ENCODE results near the gene INVS.
"Not testable (repeated sequence)": the region's sequence is repeated elsewhere in the genome, so short reads cannot be mapped to it uniquely, and the experiment has no call there.

INVS gene

GRCh38 chr9:100063185-100063584 lies 35.9 kb upstream of the INVS start:
- TF ChIP-seq CTCF (conservative IDR thresholded peaks at IDR 0.05) = no peak
- H3K27ac ChIP-seq = no peak overlapping the region

- no peak overlapping the region for H3K27ac ChIP-seq
- TF ChIP-seq ZFX (IDR thresholded peaks at IDR 0.05) (no peak), CTCF (conservative IDR thresholded peaks at IDR 0.05) (no peak)
These were observed 34.0 kb upstream of the INVS start for GRCh38 chr9:100064872-100065581.

GRCh38 chr9:100066539-100066938 lies 32.5 kb upstream of the INVS start:
- no peak for TF ChIP-seq ZFX (IDR thresholded peaks at IDR 0.05)
- TF ChIP-seq CTCF (conservative IDR thresholded peaks at IDR 0.05) = no peak
- no peak overlapping the region for H3K27ac ChIP-seq

GRCh38 chr9:100067990-100068389 lies 31.1 kb upstream of the INVS start:
- not testable (repeated sequence) for H3K27ac ChIP-seq

- H3K27ac ChIP-seq = not testable (repeated sequence)
These were observed 30.0 kb upstream of the INVS start for GRCh38 chr9:100069068-100069467.

GRCh38 chr9:100070104-100071041 lies 28.7 kb upstream of the INVS start:
- no peak for TF ChIP-seq CTCF (conservative IDR thresholded peaks at IDR 0.05)
- no peak overlapping the region for H3K27ac ChIP-seq

GRCh38 chr9:100071271-100071670 lies 27.8 kb upstream of the INVS start:
- H3K27ac ChIP-seq = no peak overlapping the region
- TF ChIP-seq CTCF (conservative IDR thresholded peaks at IDR 0.05) (no peak), ZFX (IDR thresholded peaks at IDR 0.05) (no peak)

- no peak overlapping the region for H3K27ac ChIP-seq
- TF ChIP-seq ZFX (IDR thresholded peaks at IDR 0.05) = no peak
- no peak for TF ChIP-seq CTCF (conservative IDR thresholded peaks at IDR 0.05)
These were observed 26.2 kb upstream of the INVS start for GRCh38 chr9:100072805-100073204.
